ENCODE measurements around the gene KCNH4. TPM values are rescaled to one million over a fixed set of nuclear protein-coding genes. Genes with fewer than 3 reads are reported as not detected.
"Not testable (repeated sequence)": the region's sequence is repeated elsewhere in the genome, so short reads cannot be mapped to it uniquely, and the experiment has no call there.

The KCNH4 gene
- total RNA-seq, 4 donors from 2014 or later, result 0.44 to 0.79 (median 0.48) TPM; not detected in 1

GRCh38 chr17:42214156-42214555 is 33.2 kb upstream of the KCNH4 start:
- TF ChIP-seq CTCF (IDR thresholded peaks at IDR 0.05), result no peak
- no peak for DNase-seq (ENCODE audit: low spot score)
- ATAC-seq (ENCODE audit: low FRiP score), result no peak

GRCh38 chr17:42212382-42212781 is 31.4 kb upstream of the KCNH4 start:
- DNase-seq (ENCODE audit: low spot score), result no peak
- ATAC-seq (ENCODE audit: low FRiP score), result no peak
- no peak for TF ChIP-seq CTCF (IDR thresholded peaks at IDR 0.05)

GRCh38 chr17:42211921-42212341 is 31.0 kb upstream of the KCNH4 start:
- not testable (repeated sequence) for DNase-seq (ENCODE audit: low spot score); ATAC-seq (ENCODE audit: low FRiP score)

- no peak for DNase-seq (ENCODE audit: low spot score)
- no peak for ATAC-seq (ENCODE audit: low FRiP score)
Measured at GRCh38 chr17:42210046-42210445, 29.1 kb upstream of the KCNH4 start.

GRCh38 chr17:42206153-42206612 is 25.2 kb upstream of the KCNH4 start:
- DNase-seq (ENCODE audit: low spot score); ATAC-seq (ENCODE audit: low FRiP score): not testable (repeated sequence)

More at GRCh38 chr17:42210046-42210445, 29.1 kb upstream of the KCNH4 start:
- no peak for TF ChIP-seq CTCF (IDR thresholded peaks at IDR 0.05)

- no peak for ATAC-seq (ENCODE audit: low FRiP score)
- no peak for DNase-seq (ENCODE audit: low spot score)
- TF ChIP-seq CTCF (IDR thresholded peaks at IDR 0.05), result no peak
Measured at GRCh38 chr17:42203354-42203753, 22.4 kb upstream of the KCNH4 start.

- no peak for TF ChIP-seq CTCF (IDR thresholded peaks at IDR 0.05)
- DNase-seq (ENCODE audit: low spot score), result no peak
- no peak for ATAC-seq (ENCODE audit: low FRiP score)
Measured at GRCh38 chr17:42202696-42203095, 21.8 kb upstream of the KCNH4 start.

- TF ChIP-seq CTCF (IDR thresholded peaks at IDR 0.05), result no peak
- no peak for ATAC-seq (ENCODE audit: low FRiP score)
- no peak for DNase-seq (ENCODE audit: low spot score)
Measured at GRCh38 chr17:42202159-42202558, 21.2 kb upstream of the KCNH4 start.

Data from omental fat pad (tissue), 4 donors.